GM18951 (cell line): ENCODE data around the gene HDAC4.

Source experiments
- POLR2A ChIP-seq: IDR thresholded peaks from 4 replicates; pipeline ENCODE4 v1.6.1; 2011; ENCODE audit warnings: mild to moderate bottlenecking; ENCODE audit not compliant: insufficient read length, insufficient read depth; ENCODE audit errors: extremely low read depth
- in situ Hi-C: fragments of 300-500 bp; cut with MboI; formaldehyde crosslinking; loops from one replicate; pipeline ENCODE4 v1.12.0; 2022; ENCODE audit warnings: low sequenced_read_pairs, mixed read lengths, inconsistent platforms; ENCODE audit not compliant: unreplicated experiment

HDAC4 gene

DNA sequence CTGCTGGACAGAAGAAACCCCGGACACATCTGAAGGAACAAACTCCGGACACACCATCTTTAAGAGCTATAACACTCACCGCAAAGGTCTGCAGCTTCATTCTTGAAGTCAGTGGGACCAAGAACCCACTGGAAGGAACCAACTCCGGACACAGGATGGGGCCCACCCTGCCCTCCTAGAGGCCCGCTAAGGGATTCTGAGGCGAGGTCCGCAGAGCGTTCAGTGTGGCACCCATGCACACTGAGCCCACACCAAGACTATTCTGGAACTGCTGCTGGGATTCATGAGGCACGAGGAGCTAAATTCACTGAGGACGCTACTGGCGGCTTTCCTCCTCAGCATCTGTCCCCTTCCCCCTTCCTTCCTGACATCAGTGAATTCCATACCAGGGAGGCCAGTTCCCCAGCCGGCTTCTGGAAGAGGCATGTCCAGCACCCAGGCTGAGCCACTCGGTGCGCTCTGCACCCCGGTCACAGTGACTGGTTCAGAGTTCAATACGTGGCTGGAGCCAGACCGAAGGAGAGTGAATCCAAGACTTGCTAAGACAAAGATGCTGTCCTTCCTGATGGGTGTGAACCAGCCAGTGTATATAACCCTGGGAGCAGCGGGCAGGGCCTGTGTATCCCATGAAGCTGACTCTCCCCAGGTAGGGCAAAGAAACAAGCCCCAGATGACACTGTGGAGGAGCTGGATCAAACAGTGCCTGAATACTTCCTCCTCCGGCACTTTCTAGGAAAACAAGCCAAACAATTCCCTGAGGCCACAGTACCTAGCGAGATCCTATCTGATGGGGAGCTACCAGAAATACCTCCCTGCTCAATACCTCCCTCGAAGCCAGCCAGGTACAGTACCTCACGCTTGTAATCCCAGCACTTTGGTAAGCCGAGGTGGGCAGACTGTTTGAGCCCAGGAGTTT lies 11.1 kb downstream of the HDAC4 start:
- TF ChIP-seq POLR2A, result no peak

DNA sequence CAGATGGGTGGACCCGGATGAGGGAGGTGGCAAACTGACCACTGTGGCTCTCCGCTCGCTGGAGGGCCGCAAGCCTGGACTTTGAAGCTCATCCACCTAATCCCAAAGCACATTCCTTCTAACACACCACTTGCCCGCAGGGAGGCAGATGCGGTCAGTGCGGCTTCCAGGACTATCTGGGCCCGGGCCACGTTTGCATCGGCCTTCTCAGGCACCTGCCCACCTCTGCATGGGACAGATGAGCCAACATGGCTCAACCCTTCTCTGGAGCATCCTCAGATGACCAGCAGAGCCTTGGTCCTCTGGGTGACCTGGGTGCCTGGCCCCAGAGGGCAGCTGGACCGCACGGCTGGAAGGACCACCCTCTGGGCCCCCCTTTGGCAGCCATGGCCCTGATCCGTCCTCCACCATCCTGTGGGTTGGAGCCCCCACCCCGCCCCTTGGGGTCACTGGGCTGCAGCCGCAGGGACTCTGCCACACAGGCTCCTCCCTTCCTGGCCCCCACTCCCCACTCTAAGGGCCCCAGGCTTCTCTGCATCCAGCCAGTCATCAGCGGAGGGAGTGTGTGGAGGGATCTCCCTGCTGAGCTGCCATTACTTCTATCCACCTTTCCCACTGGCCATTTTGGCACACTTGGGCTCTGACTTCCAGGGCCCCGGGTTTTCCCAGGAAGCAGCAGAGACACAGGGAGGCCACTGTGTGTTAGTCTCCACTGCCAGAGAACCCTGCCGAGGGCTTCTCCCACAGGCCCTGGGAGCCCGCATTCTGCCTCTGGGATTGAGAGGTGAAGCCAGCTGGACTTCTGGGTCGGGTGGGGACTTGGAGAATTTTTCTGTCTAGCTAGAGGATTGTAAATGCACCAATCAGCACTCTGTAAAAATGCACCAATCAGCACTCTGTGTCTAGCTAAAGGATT lies 12.3 kb downstream of the HDAC4 start:
- no peak for TF ChIP-seq POLR2A

More for the DNA sequence above, 11.1 kb downstream of the HDAC4 start:
- in situ Hi-C loops, result no loop called here

DNA sequence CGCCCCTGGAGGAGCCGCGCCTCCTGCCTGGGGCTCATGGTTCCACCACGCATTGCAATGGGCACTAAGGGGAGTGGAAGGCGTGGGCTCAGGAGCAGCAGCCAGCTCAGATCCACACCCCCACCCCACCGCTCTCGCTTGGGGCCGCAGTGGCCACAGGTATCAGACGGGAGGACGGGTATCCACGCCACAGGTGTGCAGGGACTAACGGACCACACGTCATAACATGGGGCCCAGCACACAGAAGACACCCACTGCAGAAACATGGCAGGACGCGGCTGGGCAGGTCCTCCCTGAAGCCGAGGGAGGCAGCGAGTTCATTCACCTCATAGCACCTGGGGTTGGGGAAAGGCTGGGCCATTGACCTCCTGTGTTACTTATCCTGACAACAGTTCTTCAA lies 13.0 kb downstream of the HDAC4 start:
- TF ChIP-seq POLR2A, result no peak
- in situ Hi-C loops, result no loop called here

More for the DNA sequence above, 12.3 kb downstream of the HDAC4 start:
- in situ Hi-C loops, result no loop called here

DNA sequence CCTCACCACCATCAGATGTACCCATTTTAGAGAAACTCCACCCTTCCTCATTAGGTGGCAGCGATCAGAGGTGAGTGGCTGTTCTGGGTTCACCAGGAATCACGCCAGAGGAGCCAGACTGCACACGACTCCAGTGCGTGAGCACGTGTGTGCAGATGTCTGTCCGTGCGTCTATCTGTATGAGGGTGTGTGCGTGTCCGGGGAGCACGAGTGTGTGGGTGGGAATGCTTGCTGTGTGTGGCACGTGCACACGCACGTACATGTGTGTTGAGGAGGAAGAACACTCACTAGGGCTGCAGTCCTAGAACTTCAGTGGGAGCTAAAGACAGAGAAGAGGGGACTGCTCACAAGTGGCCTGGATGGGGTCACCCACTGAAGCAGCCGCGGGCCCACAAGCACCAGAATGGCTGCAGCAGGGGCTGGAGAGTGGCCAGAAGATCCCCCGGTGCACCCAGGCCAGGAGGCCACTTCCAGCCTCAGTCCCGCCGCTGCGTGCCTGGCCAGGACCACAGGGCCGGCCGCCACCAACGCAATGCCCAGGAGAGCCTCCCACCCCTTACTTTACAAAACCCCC lies 13.9 kb downstream of the HDAC4 start:
- no peak for TF ChIP-seq POLR2A
- in situ Hi-C loops, result no loop called here

DNA sequence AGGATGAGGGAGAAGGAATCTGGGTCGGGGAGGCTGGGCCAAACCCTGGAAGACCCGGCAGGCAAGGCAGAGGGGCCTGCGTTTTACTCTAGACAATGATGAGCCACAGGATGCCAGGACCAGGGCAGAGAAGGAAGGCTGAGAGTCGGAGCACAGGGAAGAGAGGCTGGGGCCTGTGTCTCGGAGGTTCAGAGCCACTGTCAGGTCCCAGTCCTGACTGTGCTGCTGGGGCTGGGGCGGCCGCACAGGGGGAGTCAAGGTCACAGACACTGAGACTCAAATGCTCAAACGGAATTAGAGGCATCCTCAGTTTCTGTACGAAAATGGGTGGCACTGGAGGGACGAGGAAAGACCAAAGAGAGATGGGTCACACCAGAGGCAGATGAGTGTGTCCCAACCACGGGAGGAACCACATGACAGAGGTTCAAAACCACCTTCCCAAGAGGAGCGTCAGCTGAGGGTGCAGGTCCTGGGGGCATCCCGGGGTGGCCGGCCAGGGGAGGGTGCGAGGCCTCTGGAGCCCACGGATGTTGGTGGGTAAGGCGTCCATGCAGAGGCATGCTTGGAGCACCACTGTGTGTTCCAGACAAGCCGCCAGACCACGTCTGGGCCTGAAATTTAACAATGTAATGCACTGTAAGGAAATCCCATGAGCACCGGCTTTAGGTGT lies 14.7 kb downstream of the HDAC4 start:
- in situ Hi-C loops, result no loop called here
- TF ChIP-seq POLR2A, result no peak

DNA sequence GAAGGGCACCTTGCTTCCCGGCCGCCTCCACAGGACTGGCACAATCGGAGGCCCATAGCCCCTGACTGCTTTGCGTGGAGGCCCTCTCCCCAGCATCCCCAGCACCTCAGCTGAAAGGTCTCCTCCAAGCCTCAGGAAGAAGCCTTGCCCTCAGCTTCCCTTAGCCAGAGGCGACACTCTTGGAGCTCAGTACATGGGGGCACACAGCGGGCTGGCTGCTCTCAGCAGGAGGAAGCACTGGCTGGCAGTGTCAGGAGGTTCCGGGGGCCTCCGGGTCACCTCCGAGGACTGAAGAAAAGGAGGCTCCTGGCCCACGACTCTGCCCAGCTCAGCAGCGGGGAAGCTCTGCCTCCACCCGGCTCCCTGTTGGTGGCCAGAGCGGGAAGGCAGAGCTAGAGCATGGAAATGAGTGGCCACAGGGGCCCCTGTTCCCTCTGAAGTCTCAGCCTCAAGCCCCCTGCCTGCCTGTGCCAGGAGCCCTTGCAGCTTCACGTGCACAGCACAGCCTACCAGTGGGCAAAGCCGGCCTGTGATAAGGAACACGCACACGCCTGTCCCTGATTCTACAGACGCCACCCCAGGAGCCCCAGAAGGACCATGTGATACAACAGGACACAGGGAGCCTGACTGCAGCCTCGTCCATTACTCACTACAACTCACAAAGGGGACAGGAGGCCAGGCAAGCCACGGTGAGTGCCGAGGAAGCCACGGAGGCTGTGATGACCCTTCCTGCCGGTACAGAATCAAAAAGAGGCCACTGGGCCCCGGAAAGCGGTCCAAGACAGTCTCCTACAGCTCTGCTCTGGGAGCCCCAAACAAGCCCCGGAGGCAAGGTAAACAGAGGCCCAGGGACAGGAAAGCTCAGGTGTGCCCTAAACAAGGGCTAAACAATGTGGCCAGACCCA lies 15.5 kb downstream of the HDAC4 start:
- no peak for TF ChIP-seq POLR2A
- in situ Hi-C loops, result no loop called here

DNA sequence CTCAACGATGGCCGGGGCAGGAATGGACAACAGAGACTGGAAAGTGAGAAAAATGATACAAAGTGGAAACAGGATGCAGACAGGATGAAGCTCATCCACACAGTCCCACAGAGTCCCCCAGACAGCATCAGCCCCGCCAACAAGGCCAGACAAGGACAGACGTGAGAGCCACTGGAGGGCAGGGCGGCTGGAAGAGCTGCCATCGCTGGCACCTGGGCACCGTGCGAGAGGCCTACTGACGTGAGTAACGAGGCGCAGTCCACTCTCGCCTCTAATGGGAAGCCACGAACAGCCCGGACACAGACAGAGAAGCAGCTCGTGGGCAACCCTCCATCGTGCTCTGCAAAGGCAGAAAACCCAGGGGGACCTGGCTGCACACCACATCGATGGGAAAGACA lies 17.1 kb downstream of the HDAC4 start:
- in situ Hi-C loops, result no loop called here
- no peak for TF ChIP-seq POLR2A

DNA sequence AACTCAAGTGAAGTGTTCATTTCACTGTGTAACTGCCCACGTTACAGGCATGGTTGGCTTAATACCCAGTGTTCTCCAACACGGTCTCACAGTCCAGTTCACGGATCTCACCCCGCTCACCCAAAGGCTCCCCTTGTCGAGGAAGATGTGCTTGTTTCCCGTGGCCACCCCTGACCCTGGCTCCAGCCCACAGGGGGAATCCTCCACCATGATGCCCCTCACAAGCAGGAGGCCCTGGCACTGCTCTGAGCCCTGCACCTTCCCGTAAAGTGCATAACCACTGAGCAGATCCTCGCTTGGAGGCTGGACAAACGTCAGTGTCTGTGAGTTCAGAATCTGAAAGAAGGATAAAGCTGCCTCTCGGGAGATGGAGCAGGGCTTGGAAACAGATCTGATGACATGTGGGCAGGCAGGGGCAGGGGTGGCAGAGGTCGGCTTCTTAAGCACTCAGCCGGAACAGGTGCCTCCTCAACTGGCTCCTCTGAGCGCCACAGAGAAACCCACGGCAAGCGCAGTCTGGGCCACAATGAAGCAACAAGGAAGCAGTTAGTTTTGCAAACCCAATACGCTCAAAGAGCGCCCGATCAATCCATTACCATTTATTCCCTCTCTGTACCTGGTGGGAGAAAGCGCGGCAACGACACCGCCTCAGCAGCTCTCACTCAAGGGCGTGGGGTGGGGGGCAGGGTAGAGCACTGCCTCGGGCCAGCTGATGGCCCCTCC lies 17.6 kb downstream of the HDAC4 start:
- in situ Hi-C loops, result no loop called here
- TF ChIP-seq POLR2A, result no peak

DNA sequence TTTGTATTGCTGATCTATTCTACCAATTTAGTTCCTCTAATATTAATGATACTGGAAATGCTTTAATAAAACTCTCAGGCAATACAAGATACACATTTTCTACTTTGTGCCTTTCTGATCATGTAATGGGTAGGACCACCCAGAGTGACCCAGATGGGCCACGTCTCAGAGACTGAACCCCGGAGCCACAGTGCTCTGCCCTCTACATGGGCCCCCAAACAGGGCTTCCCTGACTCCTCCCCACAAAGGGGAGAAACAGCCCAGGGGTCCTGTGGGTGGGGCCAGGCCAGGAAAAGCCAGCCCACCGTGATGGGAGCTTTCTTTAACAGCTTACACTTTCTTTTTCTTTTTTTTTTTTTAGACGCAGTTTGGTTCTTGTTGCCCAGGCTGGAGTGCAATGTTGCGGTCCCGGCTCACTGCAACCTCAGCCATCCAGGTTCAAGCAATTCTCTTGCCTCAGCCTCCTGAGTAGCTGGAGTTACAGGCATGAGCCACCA lies 18.4 kb downstream of the HDAC4 start:
- in situ Hi-C loops, result no loop called here
- TF ChIP-seq POLR2A, result no peak

DNA sequence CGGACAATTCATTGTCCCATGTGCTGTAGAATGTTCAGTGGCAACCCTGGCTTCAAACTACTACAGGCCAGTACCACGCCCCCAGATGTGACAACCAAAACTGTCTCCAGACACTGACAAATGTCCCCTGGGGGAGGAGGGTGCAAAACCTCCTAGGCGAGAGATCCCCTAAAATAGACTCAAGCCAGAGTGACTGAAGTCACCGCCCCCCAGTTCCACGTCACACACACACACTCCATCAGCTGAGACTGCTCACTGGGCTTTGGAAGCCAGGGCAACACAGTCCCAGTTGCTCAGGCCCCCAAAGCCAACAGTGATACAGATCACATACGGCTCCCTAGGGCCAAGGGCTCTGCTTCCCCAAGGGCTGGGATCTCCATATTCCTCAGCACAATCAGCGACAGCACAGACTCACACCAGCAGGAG lies 19.1 kb downstream of the HDAC4 start:
- in situ Hi-C loops, result no loop called here
- TF ChIP-seq POLR2A, result no peak
